DOHH2 (cell line): Measurements from ENCODE around the gene FSTL4.

ENCODE experiments used
- H3F3A ChIP-seq: fragments of 200-600 bp; sonication (generic), shearing (Covaris generic); 2 replicates; pipeline ENCODE4 v1.6.0; 2016; ENCODE audit warnings: antibody characterized with exemption, mild to moderate bottlenecking; ENCODE audit not compliant: control insufficient read depth, insufficient read depth
- H3K27ac ChIP-seq: fragments of 200-600 bp; sonication (generic); 2 replicates; pipeline ENCODE4 v1.5.1; 2014; ENCODE audit warnings: low read depth, mild to moderate bottlenecking, low read length, moderate library complexity
- H3K27me3 ChIP-seq: fragments of 200-600 bp; sonication (generic); 2 replicates; pipeline ENCODE4 v1.6.1; 2014; ENCODE audit warnings: mild to moderate bottlenecking, low read length, mixed read lengths; ENCODE audit not compliant: control insufficient read depth
- H3K36me3 ChIP-seq: fragments of 200-600 bp; sonication (generic); 2 replicates; pipeline ENCODE4 v1.6.1; 2014; ENCODE audit warnings: mild to moderate bottlenecking, low read length, moderate library complexity, mixed read lengths; ENCODE audit not compliant: control insufficient read depth
- H3K4me1 ChIP-seq: fragments of 200-600 bp; sonication (generic); 2 replicates; pipeline ENCODE4 v1.6.1; 2014; ENCODE audit warnings: mild to moderate bottlenecking, low read length, mixed read lengths; ENCODE audit not compliant: control insufficient read depth
- H3K4me2 ChIP-seq: fragments of 200-600 bp; sonication (generic); 2 replicates; pipeline ENCODE4 v1.6.0; 2014; ENCODE audit warnings: mild to moderate bottlenecking, low read length, moderate library complexity
- H3K4me3 ChIP-seq: fragments of 200-600 bp; sonication (generic); 2 replicates; pipeline ENCODE4 v1.5.1; 2014; ENCODE audit warnings: mild to moderate bottlenecking, low read length, mixed read lengths
- H3K79me2 ChIP-seq: fragments of 200-600 bp; sonication (generic); 2 replicates; pipeline ENCODE4 v1.6.1; 2014; ENCODE audit warnings: mild to moderate bottlenecking, low read length, mixed read lengths; ENCODE audit not compliant: control insufficient read depth
- H3K9me2 ChIP-seq: fragments of 200-600 bp; sonication (generic); replicated peaks from 2 replicates; pipeline ENCODE4 v1.6.1; 2014; ENCODE audit warnings: mild to moderate bottlenecking, low read length, mixed read lengths; ENCODE audit not compliant: control insufficient read depth
- H3K9me3 ChIP-seq: fragments of 200-600 bp; sonication (generic); 2 replicates; pipeline ENCODE4 v1.6.1; 2014; ENCODE audit warnings: antibody characterized with exemption, low read length, mixed read lengths; ENCODE audit not compliant: control insufficient read depth, insufficient read depth
- H4K20me1 ChIP-seq: fragments of 200-600 bp; sonication (generic); 2 replicates; pipeline ENCODE4 v1.6.0; 2014; ENCODE audit warnings: low read depth, mild to moderate bottlenecking, antibody characterized with exemption, low read length, moderate library complexity; ENCODE audit not compliant: control insufficient read depth, insufficient read depth
- EZH2phosphoT487 ChIP-seq: fragments of 200-600 bp; sonication (generic); IDR thresholded peaks from 2 replicates; pipeline ENCODE4 v1.6.1; 2017; ENCODE audit warnings: borderline replicate concordance, mild to moderate bottlenecking, antibody characterized with exemption, low read length, moderate library complexity, mixed read lengths
- TF ChIP-seq, protein P1 (sequence below): fragments of 200-600 bp; sonication (generic); IDR thresholded peaks from one replicate; pipeline ENCODE4 v1.5.1; 2014; ENCODE audit warnings: antibody characterized with exemption, mild to moderate bottlenecking, low read depth, low read length; ENCODE audit not compliant: poor library complexity, severe bottlenecking

Gene FSTL4

DNA sequence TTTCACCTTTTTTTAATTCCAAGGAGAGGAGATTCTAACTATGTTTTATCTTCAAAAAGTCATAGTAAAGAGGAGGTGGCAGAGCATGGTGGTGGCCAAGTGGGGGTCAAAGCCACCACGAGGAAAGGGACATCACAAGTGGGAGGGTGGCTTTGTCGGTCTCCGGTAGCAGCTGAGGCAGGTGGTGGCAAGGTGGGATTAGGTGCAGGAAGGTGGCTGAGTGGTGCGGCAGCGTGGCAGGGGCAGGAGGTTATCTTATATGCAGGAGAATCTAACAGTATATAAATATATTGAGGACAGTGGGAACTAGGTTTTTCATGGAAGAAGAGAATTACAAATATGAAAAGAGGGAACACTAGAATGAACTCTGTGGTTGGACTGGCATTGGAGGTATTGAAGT lies 196.8 kb downstream of the FSTL4 start:
- Histone ChIP-seq H3K27ac (no peak overlapping the region), H3K4me3 (no peak overlapping the region), H3F3A (no peaks in the 10 kb centered on the region), H3K27me3 (peaks cover 19% of the 10 kb centered on the region), H3K9me2 (no peaks in the 10 kb centered on the region), H3K9me3 (no peaks in the 10 kb centered on the region), H3K4me1 (peaks cover 6% of the 10 kb centered on the region; the same call in 1 of the 2 replicates), H3K79me2 (no peaks in the 10 kb centered on the region), H3K4me2 (no peak overlapping the region), H4K20me1 (no peaks in the 10 kb centered on the region), H3K36me3 (no peaks in the 10 kb centered on the region)
- TF ChIP-seq, protein P1, sequence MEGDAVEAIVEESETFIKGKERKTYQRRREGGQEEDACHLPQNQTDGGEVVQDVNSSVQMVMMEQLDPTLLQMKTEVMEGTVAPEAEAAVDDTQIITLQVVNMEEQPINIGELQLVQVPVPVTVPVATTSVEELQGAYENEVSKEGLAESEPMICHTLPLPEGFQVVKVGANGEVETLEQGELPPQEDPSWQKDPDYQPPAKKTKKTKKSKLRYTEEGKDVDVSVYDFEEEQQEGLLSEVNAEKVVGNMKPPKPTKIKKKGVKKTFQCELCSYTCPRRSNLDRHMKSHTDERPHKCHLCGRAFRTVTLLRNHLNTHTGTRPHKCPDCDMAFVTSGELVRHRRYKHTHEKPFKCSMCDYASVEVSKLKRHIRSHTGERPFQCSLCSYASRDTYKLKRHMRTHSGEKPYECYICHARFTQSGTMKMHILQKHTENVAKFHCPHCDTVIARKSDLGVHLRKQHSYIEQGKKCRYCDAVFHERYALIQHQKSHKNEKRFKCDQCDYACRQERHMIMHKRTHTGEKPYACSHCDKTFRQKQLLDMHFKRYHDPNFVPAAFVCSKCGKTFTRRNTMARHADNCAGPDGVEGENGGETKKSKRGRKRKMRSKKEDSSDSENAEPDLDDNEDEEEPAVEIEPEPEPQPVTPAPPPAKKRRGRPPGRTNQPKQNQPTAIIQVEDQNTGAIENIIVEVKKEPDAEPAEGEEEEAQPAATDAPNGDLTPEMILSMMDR = no peak
- no peak for TF ChIP-seq EZH2phosphoT487

DNA sequence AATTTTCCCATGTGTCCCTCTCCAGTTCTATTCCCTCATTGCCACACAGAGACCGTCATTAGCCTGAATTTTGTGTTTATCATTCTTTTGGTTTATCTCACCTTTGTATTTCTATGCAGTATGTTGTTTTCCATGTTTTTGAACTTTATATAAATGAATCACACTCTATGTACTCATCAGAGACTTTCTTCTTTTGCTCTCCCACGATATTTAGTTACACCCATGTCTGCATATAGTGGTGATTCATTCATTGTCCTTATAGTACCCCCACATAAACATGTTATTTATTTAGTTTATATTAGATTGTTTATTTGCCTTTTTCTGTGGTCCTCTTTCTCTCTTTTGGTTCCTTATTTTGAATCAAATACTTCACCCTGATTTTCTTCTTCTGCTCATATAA lies 199.7 kb downstream of the FSTL4 start:
- Histone ChIP-seq H3K9me2 (no peaks in the 10 kb centered on the region), H3K4me3 (no peak overlapping the region), H3K27ac (no peak overlapping the region), H4K20me1 (no peaks in the 10 kb centered on the region), H3F3A (no peaks in the 10 kb centered on the region), H3K36me3 (no peaks in the 10 kb centered on the region), H3K4me2 (no peak overlapping the region), H3K79me2 (no peaks in the 10 kb centered on the region), H3K4me1 (no peaks in the 10 kb centered on the region), H3K9me3 (no peaks in the 10 kb centered on the region), H3K27me3 (peaks cover 25% of the 10 kb centered on the region)
- TF ChIP-seq EZH2phosphoT487 = no peak
- TF ChIP-seq, protein P1 = no peak

DNA sequence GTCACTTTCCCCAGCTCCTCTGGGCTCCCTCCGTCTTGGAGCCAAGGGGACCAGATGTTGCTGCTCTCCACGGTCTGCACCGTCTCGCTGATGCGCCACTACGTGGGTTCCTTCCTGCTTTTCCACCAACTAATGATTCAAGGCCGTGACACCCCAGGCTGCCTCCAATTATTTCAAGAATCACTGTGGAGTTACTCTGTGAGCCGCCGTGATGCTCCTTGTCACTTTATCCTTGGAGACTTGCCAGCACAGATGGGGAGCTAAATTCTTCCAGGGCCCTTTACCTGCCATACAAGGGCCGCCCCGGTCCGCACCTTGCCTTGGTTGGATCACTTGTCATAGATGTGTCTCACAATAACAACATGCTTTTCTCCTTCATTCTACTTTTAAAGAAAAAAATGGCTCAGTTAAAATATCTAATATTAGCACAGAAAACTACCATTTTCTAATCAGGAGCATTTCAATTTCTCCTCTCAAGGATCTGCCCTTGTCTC lies 202.0 kb downstream of the FSTL4 start:
- TF ChIP-seq, protein P1 = no peak
- TF ChIP-seq EZH2phosphoT487 = no peak
- Histone ChIP-seq H3K36me3 (no peaks in the 10 kb centered on the region), H4K20me1 (no peaks in the 10 kb centered on the region), H3K9me3 (no peaks in the 10 kb centered on the region), H3K9me2 (no peaks in the 10 kb centered on the region), H3K4me2 (no peak overlapping the region), H3F3A (no peaks in the 10 kb centered on the region), H3K4me1 (no peaks in the 10 kb centered on the region), H3K79me2 (no peaks in the 10 kb centered on the region), H3K4me3 (no peak overlapping the region), H3K27me3 (peaks cover 23% of the 10 kb centered on the region), H3K27ac (no peak overlapping the region)
